Muscle layer of duodenum (tissue), 2 donors: ENCODE measurements around the gene HBM.
"Not testable (repeated sequence)": the region's sequence is repeated elsewhere in the genome, so short reads cannot be mapped to it uniquely, and the experiment has no call there.

Experiments
- H3K27ac ChIP-seq: one replicate; pipeline ENCODE4 v1.7.0; 2013; ENCODE audit warnings: mild to moderate bottlenecking, low read length
- H3K27me3 ChIP-seq: one replicate; pipeline ENCODE4 v1.7.0; 2013; ENCODE audit warnings: low read depth, mild to moderate bottlenecking, control low read depth, low read length
- H3K36me3 ChIP-seq, 2 donors: one replicate each; pipeline ENCODE4 v1.7.0; 2013; ENCODE audit warnings: low read length in 2 of 2, control low read depth in 1 of 2, mild to moderate bottlenecking in 1 of 2; ENCODE audit not compliant: insufficient read depth in 2 of 2, control insufficient read depth in 1 of 2
- H3K4me1 ChIP-seq, 2 donors: one replicate each; pipeline ENCODE4 v1.7.0; 2013; ENCODE audit warnings: low read length in 2 of 2, mild to moderate bottlenecking in 2 of 2, control low read depth in 1 of 2, moderate library complexity in 1 of 2; ENCODE audit not compliant: insufficient read depth in 2 of 2, control insufficient read depth in 1 of 2
- H3K4me3 ChIP-seq, 2 donors: one replicate each; pipeline ENCODE4 v1.7.0; 2013; ENCODE audit warnings: low read length in 2 of 2, low read depth in 1 of 2, mild to moderate bottlenecking in 1 of 2
- H3K9me3 ChIP-seq, 2 donors: one replicate each; pipeline ENCODE4 v1.7.0; 2013; ENCODE audit warnings: low read length in 2 of 2, control low read depth in 1 of 2, mild to moderate bottlenecking in 1 of 2; ENCODE audit not compliant: control insufficient read depth in 1 of 2
- donor health status: healthy.

Gene HBM

GRCh38 chr16:193441-193840 is 27.7 kb downstream of the HBM start:
- Histone ChIP-seq H3K9me3 (no peaks in the 10 kb centered on the region), H3K27me3 (no peaks in the 10 kb centered on the region), H3K4me3 (no peak overlapping the region), H3K27ac (no peak overlapping the region), H3K36me3 (peaks cover 50 to 91% of the 10 kb centered on the region in 2 donors), H3K4me1 (no peaks in the 10 kb centered on the region)

- Histone ChIP-seq H3K9me3 (no peaks in the 10 kb centered on the region), H3K4me1 (no peaks in the 10 kb centered on the region), H3K27me3 (no peaks in the 10 kb centered on the region), H3K4me3 (no peak overlapping the region), H3K36me3 (peaks cover 47 to 91% of the 10 kb centered on the region in 2 donors), H3K27ac (no peak overlapping the region)
These were observed 28.7 kb downstream of the HBM start for GRCh38 chr16:194516-194915.

GRCh38 chr16:200388-200787 is 34.6 kb downstream of the HBM start:
- Histone ChIP-seq H3K27ac (no peak overlapping the region), H3K9me3 (no peaks in the 10 kb centered on the region), H3K27me3 (no peaks in the 10 kb centered on the region), H3K4me1 (no peaks in the 10 kb centered on the region), H3K4me3 (no peak overlapping the region), H3K36me3 (peaks cover 32 to 69% of the 10 kb centered on the region in 2 donors)

GRCh38 chr16:203246-203645 is 37.5 kb downstream of the HBM start:
- Histone ChIP-seq H3K27ac (no peak overlapping the region), H3K27me3 (no peaks in the 10 kb centered on the region), H3K4me3 (no peak overlapping the region), H3K36me3 (peaks cover 36 to 73% of the 10 kb centered on the region in 2 donors), H3K4me1 (no peaks in the 10 kb centered on the region), H3K9me3 (no peaks in the 10 kb centered on the region)

GRCh38 chr16:204046-204445 is 38.3 kb downstream of the HBM start:
- not testable (repeated sequence) for H3K4me1 ChIP-seq, H3K4me3 ChIP-seq, H3K27ac ChIP-seq, H3K9me3 ChIP-seq, H3K27me3 ChIP-seq
- peaks cover 38 to 69% of the 10 kb centered on the region in 2 donors for H3K36me3 ChIP-seq

GRCh38 chr16:209359-209758 is 43.6 kb downstream of the HBM start:
- H3K9me3 ChIP-seq, H3K4me1 ChIP-seq, H3K4me3 ChIP-seq, H3K27me3 ChIP-seq, H3K27ac ChIP-seq: not testable (repeated sequence)
- H3K36me3 ChIP-seq: peaks cover 51 to 72% of the 10 kb centered on the region in 2 donors

GRCh38 chr16:211631-212180 is 45.9 kb downstream of the HBM start:
- H3K36me3 ChIP-seq: peaks cover 39 to 63% of the 10 kb centered on the region in 2 donors
- H3K4me3 ChIP-seq, H3K27me3 ChIP-seq, H3K9me3 ChIP-seq, H3K27ac ChIP-seq, H3K4me1 ChIP-seq: not testable (repeated sequence)

GRCh38 chr16:212999-213398 is 47.2 kb downstream of the HBM start:
- Histone ChIP-seq H3K36me3 (peaks cover 37 to 59% of the 10 kb centered on the region in 2 donors), H3K4me1 (no peaks in the 10 kb centered on the region), H3K27ac (no peak overlapping the region), H3K9me3 (no peaks in the 10 kb centered on the region), H3K27me3 (no peaks in the 10 kb centered on the region), H3K4me3 (no peak overlapping the region)
